GM18499 (cell line): ENCODE measurements around the gene TTLL9.
"Not testable (repeated sequence)": the region's sequence is repeated elsewhere in the genome, so short reads cannot be mapped to it uniquely, and the experiment has no call there.

Source experiments
- ATAC-seq: cut with Tn5 transposase; IDR thresholded peaks from one replicate; pipeline ENCODE4 v1.9.1; 2021; ENCODE audit warnings: moderate number of reproducible peaks; ENCODE audit not compliant: insufficient read depth, unreplicated experiment

TTLL9 gene, protein sequence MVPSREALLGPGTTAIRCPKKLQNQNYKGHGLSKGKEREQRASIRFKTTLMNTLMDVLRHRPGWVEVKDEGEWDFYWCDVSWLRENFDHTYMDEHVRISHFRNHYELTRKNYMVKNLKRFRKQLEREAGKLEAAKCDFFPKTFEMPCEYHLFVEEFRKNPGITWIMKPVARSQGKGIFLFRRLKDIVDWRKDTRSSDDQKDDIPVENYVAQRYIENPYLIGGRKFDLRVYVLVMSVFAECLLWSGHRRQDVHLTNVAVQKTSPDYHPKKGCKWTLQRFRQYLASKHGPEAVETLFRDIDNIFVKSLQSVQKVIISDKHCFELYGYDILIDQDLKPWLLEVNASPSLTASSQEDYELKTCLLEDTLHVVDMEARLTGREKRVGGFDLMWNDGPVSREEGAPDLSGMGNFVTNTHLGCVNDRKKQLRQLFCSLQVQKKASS

DNA sequence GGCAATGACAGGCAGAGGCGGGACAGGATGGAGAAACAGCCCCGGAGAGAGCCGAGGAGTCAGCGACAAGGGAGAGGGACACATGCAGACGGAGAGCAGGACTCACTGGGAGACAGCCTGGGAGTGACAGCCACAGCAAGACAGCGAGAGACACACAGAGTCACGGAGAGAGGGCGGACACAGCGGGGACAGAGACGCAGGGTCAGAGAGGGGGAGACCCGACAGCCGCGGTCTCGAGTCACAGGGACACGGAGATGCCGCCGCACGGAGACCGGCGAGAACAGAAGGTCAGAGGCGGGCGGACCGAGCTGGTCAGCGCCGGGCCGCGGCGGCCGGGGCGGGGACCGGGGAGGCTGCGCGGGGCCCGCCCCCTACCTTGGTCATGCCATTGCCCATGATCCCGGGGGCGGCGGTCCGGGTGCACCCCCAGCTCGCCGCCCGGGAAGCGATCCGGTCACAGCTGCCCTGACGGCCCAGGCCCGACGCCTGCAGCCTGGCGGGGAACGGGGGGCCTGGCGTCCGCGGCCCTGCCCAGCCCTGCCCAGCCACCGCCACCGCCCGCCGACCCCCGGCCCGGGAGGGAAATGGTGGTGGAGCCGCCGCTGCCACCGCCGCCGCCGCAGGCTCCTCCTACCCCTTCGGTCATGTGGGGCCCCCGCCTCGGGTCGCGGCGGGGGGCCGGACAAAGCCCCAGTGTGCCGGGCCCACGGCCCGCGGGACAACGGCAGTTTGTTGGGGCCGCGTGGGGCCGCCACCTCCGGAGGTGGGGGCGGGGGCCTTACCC lies at the start of gene TTLL9, which contains the start of gene DUSP15:
Gene TTLL9, plus strand, starts transcription at position 693 of the 784 bp plus-strand sequence. CDS start 493 bp downstream, outside the sequence.
Gene DUSP15, minus strand, starts transcription at position 586 of the 784 bp plus-strand sequence. Its CDS starts 190 bp downstream, at position 396.
- no peak for ATAC-seq

DNA sequence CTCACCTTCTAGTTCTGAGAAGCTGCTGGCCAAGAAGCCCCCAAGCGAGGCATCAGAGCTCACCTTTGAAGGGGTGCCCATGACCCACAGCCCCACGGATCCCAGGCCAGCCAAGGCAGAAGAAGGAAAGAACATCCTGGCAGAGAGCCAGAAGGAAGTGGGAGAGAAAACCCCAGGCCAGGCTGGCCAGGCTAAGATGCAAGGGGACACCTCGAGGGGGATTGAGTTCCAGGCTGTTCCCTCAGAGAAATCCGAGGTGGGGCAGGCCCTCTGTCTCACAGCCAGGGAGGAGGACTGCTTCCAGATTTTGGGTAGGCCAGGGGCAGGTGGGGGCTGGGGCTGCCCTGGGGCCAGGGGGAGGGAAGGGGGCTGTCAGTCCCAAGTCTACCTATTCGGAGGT lies 49.0 kb upstream of the TTLL9 start:
- no peak for ATAC-seq

DNA sequence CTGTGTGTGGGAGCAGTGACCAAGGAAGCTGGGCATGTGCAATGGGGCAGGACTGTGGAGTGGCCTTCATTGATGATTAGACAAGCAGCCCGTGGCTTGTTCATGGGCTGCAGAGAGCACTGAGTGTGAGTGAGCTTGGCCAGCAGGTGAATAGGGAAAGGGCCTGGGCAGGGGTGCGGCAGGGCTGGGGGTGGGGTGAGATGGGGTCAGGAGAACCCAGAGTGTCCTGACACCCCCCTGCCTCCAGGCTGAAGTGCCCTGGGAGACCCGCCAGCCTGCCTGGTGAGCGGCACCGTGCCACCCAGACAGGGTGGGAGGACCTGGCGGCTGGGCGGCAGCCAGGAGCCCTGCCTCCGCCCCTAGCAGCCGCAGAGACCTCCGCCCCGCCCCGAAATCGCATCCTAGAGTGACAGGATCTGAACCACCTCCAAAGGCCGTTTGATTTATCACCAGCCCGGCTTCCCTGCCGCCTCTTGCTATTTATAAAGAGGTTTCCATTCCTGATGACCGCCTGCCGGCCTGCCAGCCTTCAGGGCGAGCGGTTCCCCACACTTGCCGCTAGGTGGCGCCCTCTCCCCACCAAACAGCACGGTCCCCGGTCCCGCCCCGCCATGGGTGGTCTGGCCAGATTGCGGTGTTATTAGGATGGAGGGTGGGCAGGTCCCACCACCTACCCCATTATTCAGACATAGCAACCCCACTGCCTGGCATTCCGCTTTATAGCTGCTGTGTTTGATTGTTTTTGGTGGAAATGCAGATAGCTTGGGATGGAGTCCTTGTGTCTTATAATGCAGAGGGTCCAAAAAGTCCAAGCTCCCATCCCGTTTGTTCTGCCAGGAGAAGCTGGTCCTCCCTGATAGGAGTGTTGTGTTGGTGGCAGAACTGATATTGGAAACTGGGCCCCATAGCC lies 47.8 kb upstream of the TTLL9 start:
- no peak for ATAC-seq

DNA sequence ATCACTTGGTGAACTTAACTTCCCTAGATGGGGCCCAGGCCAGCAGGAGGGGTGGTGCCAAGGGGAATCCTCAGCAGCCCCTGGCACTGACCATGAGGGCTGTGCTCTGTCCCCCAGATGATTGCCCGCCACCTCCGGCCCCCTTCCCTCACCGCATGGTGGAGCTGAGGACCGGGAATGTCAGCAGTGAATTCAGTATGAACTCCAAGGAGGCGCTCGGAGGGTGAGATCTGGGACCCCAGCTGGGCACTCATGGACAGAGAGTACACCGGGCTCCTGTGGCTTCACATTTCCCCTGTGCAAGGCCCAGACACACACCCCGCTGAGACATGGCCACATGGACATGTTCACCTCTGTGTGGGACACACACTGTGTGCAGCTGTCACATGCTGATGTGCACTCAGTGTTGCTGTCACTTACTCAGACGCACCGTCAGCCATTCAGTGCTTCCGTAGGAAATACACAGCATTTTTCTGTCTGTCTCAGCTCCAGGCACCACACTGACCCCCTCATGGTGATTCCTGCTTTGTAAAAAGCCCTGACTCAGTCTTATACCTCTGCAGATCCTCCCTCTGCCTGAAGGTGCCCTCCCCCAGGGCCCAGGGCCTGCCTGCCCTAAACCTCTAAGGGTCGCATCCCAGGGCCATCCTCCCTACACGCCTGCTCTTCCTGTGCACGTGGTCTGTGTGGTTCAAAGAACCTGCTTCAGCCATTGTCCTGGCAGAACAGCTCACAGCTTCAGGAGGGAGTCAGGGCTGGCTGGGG lies 46.9 kb upstream of the TTLL9 start:
- no peak for ATAC-seq

DNA sequence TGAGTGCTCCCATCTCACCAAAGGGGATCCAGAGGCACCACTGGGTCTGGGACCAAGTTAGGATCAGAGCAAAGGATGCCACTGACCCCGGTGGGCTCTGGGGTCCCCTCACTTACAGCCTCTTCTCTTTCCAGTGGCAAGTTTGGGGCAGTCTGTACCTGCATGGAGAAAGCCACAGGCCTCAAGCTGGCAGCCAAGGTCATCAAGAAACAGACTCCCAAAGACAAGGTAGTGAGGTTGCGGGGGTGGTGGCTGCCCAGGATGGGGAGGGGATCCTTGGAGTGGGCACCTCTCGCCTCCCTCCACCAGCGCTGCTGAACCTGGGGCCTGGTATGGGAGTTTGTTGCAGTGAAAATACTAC lies 46.3 kb upstream of the TTLL9 start:
- no peak for ATAC-seq

DNA sequence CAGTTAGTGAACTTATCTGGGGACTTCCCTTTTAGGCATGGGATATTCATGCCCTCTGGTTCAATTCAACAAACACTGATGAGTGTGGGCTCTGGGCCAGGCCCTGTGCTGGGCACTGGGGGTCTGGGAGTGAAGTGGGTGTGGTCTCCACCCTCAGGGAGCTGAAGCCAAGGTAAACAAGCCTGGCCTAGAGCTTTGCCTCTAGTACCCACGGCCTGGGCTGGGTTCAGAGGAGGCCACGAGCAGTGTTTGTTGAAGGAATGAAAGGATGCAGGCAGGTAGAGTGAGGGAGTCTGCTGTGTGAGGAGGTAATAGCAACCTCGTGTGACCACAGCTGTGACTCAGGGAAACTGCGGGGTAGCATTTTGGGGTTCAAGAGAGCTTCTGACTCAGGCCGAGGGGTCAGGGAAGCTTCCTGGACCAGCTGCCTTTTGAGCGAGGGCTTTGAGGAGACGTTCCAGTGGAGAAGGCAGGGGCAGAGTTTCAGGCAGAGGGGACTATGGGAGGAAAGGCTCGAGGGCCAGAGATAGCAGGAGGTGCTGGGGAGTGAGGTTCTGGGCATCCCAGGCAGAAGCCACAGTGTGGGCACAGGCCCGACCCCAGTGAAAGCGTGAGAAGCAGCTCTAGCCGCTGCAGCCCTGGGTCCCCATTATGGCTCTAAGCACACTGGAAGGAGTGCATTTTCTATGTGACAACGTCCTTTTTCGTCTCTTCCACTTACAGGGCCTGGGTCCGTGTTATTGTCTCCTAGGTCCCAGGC lies 45.7 kb upstream of the TTLL9 start:
- ATAC-seq, result no peak

DNA sequence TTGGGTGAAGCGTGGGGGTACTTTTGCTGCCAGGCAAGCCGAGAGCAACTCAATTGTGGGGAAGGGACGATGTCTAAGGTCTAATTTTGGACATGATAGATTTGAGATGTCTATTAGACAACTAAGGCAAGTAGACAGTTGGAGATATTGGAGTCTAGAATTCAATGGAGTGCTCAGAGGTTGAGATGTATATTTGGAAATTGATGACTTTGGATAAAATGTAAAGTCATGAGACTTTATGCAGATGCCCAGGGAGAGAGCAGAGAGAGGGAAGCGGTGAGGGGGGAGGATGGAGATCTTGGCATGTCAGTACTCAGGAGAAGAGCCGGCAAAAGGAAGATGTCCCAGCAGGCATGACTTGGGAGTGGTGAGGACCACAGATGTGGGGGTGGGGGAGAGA lies 44.4 kb upstream of the TTLL9 start:
- no peak for ATAC-seq

DNA sequence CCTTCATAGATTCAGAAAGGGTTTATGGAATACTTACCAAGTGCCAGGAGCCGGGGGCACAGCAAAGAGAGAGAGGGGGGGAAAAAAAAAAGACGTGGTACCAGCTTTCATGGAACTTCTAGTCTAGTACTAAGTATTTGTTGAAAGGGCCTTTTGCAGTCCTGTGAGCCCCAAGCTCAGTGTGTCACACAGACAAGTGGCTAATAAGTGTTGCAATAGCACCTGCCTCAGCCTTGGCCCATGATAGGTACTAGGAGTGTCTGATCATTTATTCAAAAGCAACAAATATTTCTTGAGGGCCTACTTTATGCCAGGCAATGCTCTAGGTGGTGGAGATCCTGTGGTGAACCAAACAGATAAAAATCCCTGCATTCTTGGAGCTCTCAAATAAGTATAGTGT lies 43.4 kb upstream of the TTLL9 start:
- no peak for ATAC-seq

DNA sequence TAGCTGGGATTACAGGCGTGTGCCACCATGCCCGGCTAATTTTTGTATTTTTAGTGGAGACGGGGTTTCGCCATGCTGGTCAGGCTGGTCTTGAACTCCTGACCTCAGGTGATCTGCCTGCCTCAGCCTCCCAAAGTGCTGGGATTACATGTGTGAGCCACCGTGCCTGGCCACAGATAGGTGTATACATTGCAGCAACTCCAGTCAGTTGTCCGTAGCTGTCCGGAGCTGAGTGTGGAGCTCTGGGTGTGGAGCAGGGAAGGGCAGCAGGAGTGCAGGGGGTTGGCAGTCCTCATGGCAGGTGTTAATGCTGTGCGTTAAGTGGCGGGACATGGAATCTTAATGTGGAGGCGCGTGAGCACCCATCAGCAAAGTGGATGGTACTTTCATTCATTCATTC lies 42.4 kb upstream of the TTLL9 start:
- ATAC-seq, result not testable (repeated sequence)

DNA sequence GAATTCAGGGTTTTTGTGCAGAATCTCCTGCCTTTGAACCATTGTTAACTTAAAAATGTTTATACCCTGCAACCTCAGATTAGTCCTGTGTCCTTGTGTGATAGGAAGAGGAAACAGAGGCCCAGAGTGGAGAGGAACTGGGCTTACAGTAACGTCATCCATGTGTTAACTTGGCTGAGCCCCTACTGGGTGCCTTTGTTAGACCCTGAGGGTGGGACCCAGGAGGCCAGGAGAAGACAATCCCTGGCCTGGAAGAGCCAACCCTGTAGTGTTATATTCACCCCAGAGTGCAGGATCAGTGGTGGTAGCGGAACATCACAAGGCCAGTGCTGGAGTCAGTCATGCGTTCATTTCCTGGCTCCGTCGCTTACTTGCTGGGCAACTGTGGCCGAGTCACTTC lies 40.7 kb upstream of the TTLL9 start:
- ATAC-seq, result no peak

DNA sequence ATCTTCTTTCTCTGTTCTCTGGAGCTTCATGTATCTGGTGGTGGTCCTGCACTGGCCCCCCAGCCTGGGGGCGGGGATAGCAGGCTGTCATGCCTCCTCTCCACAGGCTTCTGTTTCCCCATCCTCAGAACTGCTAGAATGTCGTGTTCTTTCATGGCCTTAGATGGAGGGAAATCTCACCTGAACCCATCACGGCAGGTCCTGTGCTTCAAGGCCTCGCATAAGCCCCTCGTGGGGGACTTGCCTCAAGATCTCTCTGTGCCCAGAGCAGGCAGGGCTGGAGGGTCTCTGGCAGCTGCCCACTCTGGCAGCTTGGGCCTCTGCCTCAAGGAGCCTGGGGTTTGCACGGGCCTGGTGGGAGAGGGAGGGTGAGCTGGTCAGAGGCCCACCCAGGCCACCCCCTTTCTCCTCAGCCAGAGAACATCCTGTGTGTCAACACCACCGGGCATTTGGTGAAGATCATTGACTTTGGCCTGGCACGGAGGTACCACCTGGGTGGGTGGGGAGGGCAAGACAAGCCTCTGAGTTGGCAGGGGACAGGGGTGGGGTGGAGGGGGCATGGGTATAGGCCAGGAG lies 39.9 kb upstream of the TTLL9 start:
- ATAC-seq, result no peak

DNA sequence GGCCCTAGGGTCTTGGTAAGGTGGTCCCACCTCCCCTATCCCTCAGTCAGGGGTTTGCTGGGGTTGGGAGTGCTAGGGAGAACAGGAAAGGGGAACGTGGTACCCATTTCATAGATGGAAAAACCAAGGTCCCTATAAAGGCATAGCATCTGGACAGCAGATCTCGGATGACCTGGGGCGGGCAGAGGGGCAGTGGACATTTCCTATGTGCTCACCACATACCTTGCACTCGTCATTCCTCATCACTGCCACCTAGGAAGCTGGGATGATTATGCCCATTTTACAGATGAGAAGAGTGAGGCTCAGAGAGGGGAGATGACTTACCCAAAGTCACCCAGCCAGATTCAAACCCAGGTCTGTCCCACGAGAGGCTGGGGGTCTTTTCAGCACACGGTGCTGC lies 39.2 kb upstream of the TTLL9 start:
- no peak for ATAC-seq

DNA sequence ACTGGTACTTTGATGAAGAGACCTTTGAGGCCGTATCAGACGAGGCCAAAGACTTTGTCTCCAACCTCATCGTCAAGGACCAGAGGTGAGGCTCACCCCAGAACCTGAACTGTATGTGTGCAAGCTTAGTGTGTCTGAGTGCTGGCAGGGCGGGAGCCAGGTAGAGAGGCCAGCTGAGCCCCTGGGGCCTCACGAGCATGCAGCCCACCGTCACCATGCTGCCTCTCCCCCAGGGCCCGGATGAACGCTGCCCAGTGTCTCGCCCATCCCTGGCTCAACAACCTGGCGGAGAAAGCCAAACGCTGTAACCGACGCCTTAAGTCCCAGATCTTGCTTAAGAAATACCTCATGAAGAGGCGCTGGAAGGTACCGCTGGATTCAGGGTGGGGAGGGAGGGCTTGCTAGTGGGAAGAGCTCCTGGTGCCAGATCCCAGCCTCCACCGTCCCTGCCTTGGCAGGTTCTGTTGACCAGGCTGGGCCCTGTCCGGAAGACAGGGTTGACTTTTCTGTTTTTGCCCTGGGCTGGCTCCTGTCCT lies 38.6 kb upstream of the TTLL9 start:
- no peak for ATAC-seq

DNA sequence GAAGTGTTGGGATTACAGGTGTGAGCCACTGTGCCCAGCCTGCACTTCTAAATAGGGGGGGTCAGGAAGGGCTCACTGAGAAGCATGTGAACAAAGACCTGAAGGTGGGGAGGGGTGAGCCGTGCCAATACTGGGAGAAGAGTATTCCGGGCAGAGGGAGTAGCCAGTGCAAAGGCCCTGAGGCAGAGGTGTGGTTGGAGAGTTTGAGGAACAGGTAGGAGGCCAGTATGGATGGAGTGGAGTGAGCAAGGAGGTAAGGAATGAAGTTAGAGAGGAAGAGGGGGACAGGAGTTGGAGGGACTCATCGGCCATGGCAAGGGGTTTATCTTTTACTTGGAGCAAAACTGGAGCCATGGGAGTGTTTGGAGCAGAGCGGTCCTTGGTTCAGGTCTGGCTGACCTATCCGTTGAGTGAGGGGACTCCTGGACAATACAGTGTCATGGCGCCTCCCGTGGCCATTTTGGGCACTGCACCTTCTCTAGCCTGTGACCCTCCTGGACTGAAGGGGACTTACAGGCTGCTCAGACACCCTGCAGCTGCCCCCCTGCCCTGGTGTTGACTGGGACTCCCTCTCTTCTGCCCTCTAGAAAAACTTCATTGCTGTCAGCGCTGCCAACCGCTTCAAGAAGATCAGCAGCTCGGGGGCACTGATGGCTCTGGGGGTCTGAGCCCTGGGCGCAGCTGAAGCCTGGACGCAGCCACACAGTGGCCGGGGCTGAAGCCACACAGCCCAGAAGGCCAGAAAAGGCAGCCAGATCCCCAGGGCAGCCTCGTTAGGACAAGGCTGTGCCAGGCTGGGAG lies 37.1 kb upstream of the TTLL9 start:
- no peak for ATAC-seq

DNA sequence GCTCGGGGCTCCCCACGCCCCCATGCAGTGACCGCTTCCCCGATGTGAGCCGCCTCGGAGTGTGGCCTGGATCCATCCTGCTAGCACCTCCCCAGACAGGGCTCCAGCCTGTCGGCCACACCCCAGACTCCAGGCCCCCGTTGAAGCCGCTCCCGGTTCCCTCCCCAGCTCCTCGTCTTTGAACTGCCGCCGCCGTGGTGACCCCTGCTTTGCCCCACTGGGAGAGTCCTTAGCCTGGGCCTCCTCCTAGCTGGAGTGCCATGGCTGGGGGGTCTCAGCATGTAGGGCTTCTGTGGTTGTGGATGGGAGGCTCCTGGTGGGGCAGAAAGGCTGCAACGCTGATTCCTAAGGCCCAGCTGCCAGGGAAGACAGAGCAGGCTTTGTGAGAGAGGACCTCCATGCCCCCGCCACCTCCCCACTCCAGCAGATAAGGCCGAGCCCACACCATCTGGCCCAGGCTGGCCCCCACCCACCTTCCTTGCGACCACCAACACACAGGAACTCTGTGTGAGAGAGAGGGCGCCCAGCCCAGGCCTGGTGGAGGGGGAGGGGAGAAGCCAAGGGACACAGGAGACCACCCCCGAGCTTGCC lies 36.4 kb upstream of the TTLL9 start:
- ATAC-seq, result no peak

DNA sequence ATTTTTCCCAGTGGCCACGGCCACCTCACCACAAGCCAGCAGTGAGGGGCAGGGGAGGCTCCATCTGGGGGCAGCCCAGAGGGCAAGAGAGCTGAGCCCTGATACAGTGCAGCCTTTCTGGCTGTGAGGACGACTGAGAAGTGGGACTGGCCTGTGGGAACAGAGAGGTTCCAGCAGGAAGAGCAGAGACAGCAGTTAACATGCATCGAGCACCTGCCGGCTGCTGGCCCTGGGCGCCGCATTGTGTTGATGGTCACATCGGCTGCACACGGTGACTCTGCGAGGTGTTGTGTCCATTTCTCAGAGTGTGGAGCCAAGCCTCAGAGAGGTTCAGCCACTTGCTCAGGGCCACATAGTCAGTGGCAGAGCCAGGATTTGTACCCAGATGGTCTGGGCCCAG lies 34.9 kb upstream of the TTLL9 start:
- ATAC-seq, result no peak
